ENCODE data around the gene COX17. TPM values are rescaled to one million over a fixed set of nuclear protein-coding genes. Genes with fewer than 3 reads are reported as not detected.

The COX17 gene
- polyA plus RNA-seq, 3 donors: 23.0 to 83.6 (median 81.6) TPM

- no peaks in the 10 kb centered on the region for H3K9me3 Mint-ChIP-seq
- H3K4me3 Mint-ChIP-seq: peak overlapping the region; percentile 80 to 99
- peak overlapping the region; percentile 97 to 100 (median 99) for H3K27ac Mint-ChIP-seq
- Histone ChIP-seq H4K20me1 (ENCODE audit: insufficient read depth, low read length) (no peaks in the 10 kb centered on the region), H3K9ac (ENCODE audit: insufficient read depth, low read length, poor library complexity, severe bottlenecking) (peak overlapping the region; percentile 83), H3K4me3 (replicated peaks in 1 of 3; ENCODE audit: low read depth in 2 of 3, low read length in 3 of 3) (peak overlapping the region; percentile 81 to 97 (median 89)), H2AFZ (ENCODE audit: insufficient read depth, low read depth, low read length, poor library complexity, severe bottlenecking) (peak overlapping the region; percentile 88), H3K4me2 (replicated peaks; ENCODE audit: extremely low read depth, low read length, poor library complexity, severe bottlenecking) (peak overlapping the region; percentile 75), H3K27me3 (ENCODE audit: control insufficient read depth in 2 of 2, insufficient read depth in 2 of 2, low read length in 2 of 2) (no peaks in the 10 kb centered on the region), H3K4me1 (ENCODE audit: control insufficient read depth in 1 of 2, insufficient read depth in 2 of 2, low read length in 2 of 2) (peaks cover 9 to 20% of the 10 kb centered on the region in 2 donors), H3K36me3 (replicated peaks in 1 of 2; ENCODE audit: control insufficient read depth in 1 of 2, insufficient read depth in 2 of 2, low read length in 2 of 2) (peaks cover 26 to 31% of the 10 kb centered on the region in 2 donors), H3K79me2 (ENCODE audit: insufficient read depth, low read length) (peaks cover 29% of the 10 kb centered on the region), H3K9me3 (replicated peaks in 1 of 2; ENCODE audit: control insufficient read depth in 1 of 2, insufficient read depth in 1 of 2, low read length in 2 of 2) (no peaks in the 10 kb centered on the region), H3K27ac (ENCODE audit: low read depth in 1 of 2, low read length in 2 of 2) (peak overlapping the region; percentile 94 to 98)
- DNase-seq: no peak
- no peaks in the 10 kb centered on the region for H3K27me3 Mint-ChIP-seq (ENCODE audit: low read depth in 3 of 3)
- peaks cover 18% of the 10 kb centered on the region for H3K4me1 Mint-ChIP-seq
- TF ChIP-seq CTCF (IDR thresholded peaks at IDR 0.05): no peak
- 0% methylated on average over 5 of the region's 6 CpGs for WGBS (ENCODE audit: insufficient coverage)
- intact Hi-C loops (cut with micrococcal nuclease): loop anchor here (2.0 to 10.0 kb wide), 4 partner anchors 40 to 213 kb away; partner anchors contain the start of genes TIMMDC1 (in 2 of the 2), POGLUT1 (in 1 of the 2) and TMEM39A (in 1 of the 2)
- peaks cover 29% of the 10 kb centered on the region in 2 donors for H3K36me3 Mint-ChIP-seq
These were observed 382 bp upstream of the COX17 start for GRCh38 chr3:119677641-119677934.

- H3K27me3 Mint-ChIP-seq (ENCODE audit: low read depth in 3 of 3): no peaks in the 10 kb centered on the region
- Histone ChIP-seq H3K4me1 (ENCODE audit: control insufficient read depth in 1 of 2, insufficient read depth in 2 of 2, low read length in 2 of 2) (peaks cover 9 to 20% of the 10 kb centered on the region in 2 donors), H3K79me2 (ENCODE audit: insufficient read depth, low read length) (peaks cover 33% of the 10 kb centered on the region), H2AFZ (ENCODE audit: insufficient read depth, low read depth, low read length, poor library complexity, severe bottlenecking) (peak overlapping the region; percentile 88), H3K4me2 (replicated peaks; ENCODE audit: extremely low read depth, low read length, poor library complexity, severe bottlenecking) (peak overlapping the region; percentile 75), H3K27ac (ENCODE audit: low read depth in 1 of 2, low read length in 2 of 2) (peak overlapping the region in 1 of 2 donors; percentile 98), H3K27me3 (ENCODE audit: control insufficient read depth in 2 of 2, insufficient read depth in 2 of 2, low read length in 2 of 2) (no peaks in the 10 kb centered on the region), H3K9me3 (replicated peaks in 1 of 2; ENCODE audit: control insufficient read depth in 1 of 2, insufficient read depth in 1 of 2, low read length in 2 of 2) (no peaks in the 10 kb centered on the region), H3K4me3 (replicated peaks in 1 of 3; ENCODE audit: low read depth in 2 of 3, low read length in 3 of 3) (peak overlapping the region in 1 of 3 experiments; percentile 89), H3K9ac (ENCODE audit: insufficient read depth, low read length, poor library complexity, severe bottlenecking) (peak overlapping the region; percentile 83), H4K20me1 (ENCODE audit: insufficient read depth, low read length) (no peaks in the 10 kb centered on the region), H3K36me3 (replicated peaks in 1 of 2; ENCODE audit: control insufficient read depth in 1 of 2, insufficient read depth in 2 of 2, low read length in 2 of 2) (peaks cover 40 to 47% of the 10 kb centered on the region in 2 donors)
- peak overlapping the region; percentile 83 to 99 for H3K4me3 Mint-ChIP-seq
- WGBS (ENCODE audit: insufficient coverage): no CpG with 5 or more reads among the region's 1 CpG
- peak overlapping the region in 5 of 7 donors; percentile 97 to 100 (median 99) for H3K27ac Mint-ChIP-seq
- TF ChIP-seq CTCF (IDR thresholded peaks at IDR 0.05): no peak
- no peaks in the 10 kb centered on the region for H3K9me3 Mint-ChIP-seq
- peaks cover 18% of the 10 kb centered on the region for H3K4me1 Mint-ChIP-seq
- DNase-seq: no peak
- peaks cover 41 to 43% of the 10 kb centered on the region in 2 donors for H3K36me3 Mint-ChIP-seq
- intact Hi-C loops (cut with micrococcal nuclease): loop anchor here (2.0 to 10.0 kb wide), 4 partner anchors 39 to 211 kb away; partner anchors contain the start of genes TIMMDC1 (in 2 of the 2), POGLUT1 (in 1 of the 2) and TMEM39A (in 1 of the 2)
These were observed 1.2 kb downstream of the COX17 start for GRCh38 chr3:119676020-119676419.
